Measurements from ENCODE around the gene PSMA8.
"Not testable (repeated sequence)": the region's sequence is repeated elsewhere in the genome, so short reads cannot be mapped to it uniquely, and the experiment has no call there.

PSMA8 gene

GRCh38 chr18:26238718-26239117 is 105.0 kb downstream of the PSMA8 start:
- DNase-seq = not testable (repeated sequence)

DNA sequence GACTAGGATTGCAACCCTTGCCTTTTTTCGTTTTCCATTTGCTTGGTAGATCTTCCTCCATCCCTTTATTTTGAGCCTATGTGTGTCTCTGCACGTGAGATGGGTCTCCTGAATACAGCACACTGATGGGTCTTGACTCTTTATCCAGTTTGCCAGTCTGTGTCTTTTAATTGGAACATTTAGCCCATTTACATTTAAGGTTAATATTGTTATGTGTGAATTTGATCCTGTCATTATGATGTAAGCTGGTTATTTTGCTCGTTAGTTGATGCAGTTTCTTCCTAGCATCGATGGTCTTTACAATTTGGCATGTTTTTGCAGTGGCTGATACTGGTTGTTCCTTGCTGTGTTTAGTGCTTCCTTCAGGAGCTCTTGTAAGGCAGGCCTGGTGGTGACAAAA is 108.7 kb downstream of the PSMA8 start:
- not testable (repeated sequence) for DNase-seq
